ENCODE results near the gene FDXACB1. TPM values are rescaled to one million over a fixed set of nuclear protein-coding genes. Genes with fewer than 3 reads are reported as not detected.

The FDXACB1 gene
- total and polyA plus RNA-seq, 9 of the 15 experiments (the other 6 are each of a cell fraction or from before 2014, with no cell fraction given) = 3.2 to 7.5 (median 5.3) TPM

DNA sequence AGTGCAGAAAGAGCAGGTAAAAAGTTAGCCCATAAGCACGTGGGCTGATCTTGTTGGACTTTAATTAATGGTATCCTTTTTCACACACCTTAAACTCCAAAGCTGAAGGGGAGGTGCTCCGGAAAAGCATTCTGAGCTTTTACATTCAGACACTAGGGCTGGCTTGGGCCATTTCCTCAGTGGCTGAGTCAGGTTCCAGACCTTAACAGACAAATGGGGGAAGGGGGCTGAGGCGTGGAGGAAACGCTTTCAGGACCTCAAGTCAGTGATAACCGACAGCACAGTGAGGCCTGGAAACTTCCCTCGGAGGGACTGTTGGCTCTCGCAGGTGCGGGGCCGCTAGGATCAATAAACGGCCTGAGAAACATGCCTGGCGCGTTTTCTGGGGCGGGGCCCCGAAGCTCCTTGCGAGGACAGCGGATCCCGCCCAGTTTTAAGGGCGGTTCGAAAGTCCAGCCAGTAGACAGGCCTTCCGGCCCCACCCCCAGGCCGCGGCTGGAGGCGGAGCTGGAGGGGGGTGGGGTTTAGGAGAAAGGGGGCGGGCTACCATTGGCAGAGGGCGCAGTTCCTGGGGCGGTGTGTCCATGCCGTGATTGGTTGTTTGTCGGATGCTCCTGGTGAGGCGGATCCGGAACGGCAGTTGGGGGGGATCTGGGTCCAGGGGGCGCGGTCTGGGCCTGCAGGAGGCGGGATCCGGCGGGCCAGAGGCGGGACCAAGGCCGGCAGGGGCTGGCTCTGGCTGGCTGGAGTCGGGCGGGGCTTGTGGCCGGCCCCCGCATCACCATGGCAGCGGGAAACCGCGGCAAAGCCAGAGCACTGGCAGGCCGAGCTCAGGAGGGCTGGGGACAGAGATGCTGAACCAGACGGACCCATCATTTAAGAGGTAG is 47.8 kb upstream of the FDXACB1 start (continued):
- TF ChIP-seq, protein P1, sequence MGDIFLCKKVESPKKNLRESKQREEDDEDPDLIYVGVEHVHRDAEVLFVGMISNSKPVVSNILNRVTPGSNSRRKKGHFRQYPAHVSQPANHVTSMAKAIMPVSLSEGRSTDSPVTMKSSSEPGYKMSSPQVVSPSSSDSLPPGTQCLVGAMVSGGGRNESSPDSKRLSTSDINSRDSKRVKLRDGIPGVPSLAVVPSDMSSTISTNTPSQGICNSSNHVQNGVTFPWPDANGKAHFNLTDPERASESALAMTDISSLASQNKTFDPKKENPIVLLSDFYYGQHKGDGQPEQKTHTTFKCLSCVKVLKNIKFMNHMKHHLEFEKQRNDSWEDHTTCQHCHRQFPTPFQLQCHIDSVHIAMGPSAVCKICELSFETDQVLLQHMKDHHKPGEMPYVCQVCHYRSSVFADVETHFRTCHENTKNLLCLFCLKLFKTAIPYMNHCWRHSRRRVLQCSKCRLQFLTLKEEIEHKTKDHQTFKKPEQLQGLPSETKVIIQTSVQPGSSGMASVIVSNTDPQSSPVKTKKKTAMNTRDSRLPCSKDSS (IDR thresholded peaks at IDR 0.05; ENCODE audit: low read depth, partially characterized antibody) = no peak
- no peak for TF ChIP-seq NCOA6 (IDR thresholded peaks at IDR 0.05)
- peak in 1 of 2 experiments; percentile 59; a peak in 2 of 4 replicates for TF ChIP-seq TRIM24 (IDR thresholded peaks at IDR 0.05)
- TF ChIP-seq SP1 (CRISPR knock-in tag; IDR thresholded peaks at IDR 0.05) = peak; percentile 66
- TF ChIP-seq, protein P2, sequence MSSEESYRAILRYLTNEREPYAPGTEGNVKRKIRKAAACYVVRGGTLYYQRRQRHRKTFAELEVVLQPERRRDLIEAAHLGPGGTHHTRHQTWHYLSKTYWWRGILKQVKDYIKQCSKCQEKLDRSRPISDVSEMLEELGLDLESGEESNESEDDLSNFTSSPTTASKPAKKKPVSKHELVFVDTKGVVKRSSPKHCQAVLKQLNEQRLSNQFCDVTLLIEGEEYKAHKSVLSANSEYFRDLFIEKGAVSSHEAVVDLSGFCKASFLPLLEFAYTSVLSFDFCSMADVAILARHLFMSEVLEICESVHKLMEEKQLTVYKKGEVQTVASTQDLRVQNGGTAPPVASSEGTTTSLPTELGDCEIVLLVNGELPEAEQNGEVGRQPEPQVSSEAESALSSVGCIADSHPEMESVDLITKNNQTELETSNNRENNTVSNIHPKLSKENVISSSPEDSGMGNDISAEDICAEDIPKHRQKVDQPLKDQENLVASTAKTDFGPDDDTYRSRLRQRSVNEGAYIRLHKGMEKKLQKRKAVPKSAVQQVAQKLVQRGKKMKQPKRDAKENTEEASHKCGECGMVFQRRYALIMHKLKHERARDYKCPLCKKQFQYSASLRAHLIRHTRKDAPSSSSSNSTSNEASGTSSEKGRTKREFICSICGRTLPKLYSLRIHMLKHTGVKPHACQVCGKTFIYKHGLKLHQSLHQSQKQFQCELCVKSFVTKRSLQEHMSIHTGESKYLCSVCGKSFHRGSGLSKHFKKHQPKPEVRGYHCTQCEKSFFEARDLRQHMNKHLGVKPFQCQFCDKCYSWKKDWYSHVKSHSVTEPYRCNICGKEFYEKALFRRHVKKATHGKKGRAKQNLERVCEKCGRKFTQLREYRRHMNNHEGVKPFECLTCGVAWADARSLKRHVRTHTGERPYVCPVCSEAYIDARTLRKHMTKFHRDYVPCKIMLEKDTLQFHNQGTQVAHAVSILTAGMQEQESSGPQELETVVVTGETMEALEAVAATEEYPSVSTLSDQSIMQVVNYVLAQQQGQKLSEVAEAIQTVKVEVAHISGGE (CRISPR knock-in tag; IDR thresholded peaks at IDR 0.05) = peak in 1 of 3 experiments; percentile 58; a peak in 1 of 6 replicates
- no peak for TF ChIP-seq ZNF311 (CRISPR knock-in tag; IDR thresholded peaks at IDR 0.05)
- TF ChIP-seq, protein P3, sequence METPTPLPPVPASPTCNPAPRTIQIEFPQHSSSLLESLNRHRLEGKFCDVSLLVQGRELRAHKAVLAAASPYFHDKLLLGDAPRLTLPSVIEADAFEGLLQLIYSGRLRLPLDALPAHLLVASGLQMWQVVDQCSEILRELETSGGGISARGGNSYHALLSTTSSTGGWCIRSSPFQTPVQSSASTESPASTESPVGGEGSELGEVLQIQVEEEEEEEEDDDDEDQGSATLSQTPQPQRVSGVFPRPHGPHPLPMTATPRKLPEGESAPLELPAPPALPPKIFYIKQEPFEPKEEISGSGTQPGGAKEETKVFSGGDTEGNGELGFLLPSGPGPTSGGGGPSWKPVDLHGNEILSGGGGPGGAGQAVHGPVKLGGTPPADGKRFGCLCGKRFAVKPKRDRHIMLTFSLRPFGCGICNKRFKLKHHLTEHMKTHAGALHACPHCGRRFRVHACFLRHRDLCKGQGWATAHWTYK (CRISPR knock-in tag; IDR thresholded peaks at IDR 0.05) = peak; percentile 59; the same call in 1 of the 2 replicates
- no peak for TF ChIP-seq ZNF224 (CRISPR knock-in tag; IDR thresholded peaks at IDR 0.05)
- TF ChIP-seq, protein P4, sequence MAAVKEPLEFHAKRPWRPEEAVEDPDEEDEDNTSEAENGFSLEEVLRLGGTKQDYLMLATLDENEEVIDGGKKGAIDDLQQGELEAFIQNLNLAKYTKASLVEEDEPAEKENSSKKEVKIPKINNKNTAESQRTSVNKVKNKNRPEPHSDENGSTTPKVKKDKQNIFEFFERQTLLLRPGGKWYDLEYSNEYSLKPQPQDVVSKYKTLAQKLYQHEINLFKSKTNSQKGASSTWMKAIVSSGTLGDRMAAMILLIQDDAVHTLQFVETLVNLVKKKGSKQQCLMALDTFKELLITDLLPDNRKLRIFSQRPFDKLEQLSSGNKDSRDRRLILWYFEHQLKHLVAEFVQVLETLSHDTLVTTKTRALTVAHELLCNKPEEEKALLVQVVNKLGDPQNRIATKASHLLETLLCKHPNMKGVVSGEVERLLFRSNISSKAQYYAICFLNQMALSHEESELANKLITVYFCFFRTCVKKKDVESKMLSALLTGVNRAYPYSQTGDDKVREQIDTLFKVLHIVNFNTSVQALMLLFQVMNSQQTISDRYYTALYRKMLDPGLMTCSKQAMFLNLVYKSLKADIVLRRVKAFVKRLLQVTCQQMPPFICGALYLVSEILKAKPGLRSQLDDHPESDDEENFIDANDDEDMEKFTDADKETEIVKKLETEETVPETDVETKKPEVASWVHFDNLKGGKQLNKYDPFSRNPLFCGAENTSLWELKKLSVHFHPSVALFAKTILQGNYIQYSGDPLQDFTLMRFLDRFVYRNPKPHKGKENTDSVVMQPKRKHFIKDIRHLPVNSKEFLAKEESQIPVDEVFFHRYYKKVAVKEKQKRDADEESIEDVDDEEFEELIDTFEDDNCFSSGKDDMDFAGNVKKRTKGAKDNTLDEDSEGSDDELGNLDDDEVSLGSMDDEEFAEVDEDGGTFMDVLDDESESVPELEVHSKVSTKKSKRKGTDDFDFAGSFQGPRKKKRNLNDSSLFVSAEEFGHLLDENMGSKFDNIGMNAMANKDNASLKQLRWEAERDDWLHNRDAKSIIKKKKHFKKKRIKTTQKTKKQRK (IDR thresholded peaks at IDR 0.05; ENCODE audit: borderline replicate concordance, low read depth, low read length) = no peak
- TF ChIP-seq SMAD1 (IDR thresholded peaks at IDR 0.05; ENCODE audit: low read depth, low read length, partially characterized antibody) = peak; percentile 83
- peak; percentile 49 for TF ChIP-seq FOS (IDR thresholded peaks at IDR 0.05; ENCODE audit: extremely low read depth, insufficient read length)
- no peak for TF ChIP-seq HNRNPK (IDR thresholded peaks at IDR 0.05; ENCODE audit: low read depth, low read length, poor library complexity, severe bottlenecking)
- TF ChIP-seq SLC30A9 (CRISPR knock-in tag; IDR thresholded peaks at IDR 0.05) = no peak
- TF ChIP-seq ZNF445 (CRISPR knock-in tag; IDR thresholded peaks at IDR 0.05; ENCODE audit: low read depth) = no peak
- no peak for TF ChIP-seq TAF9B (IDR thresholded peaks at IDR 0.05; ENCODE audit: partially characterized antibody)

Data from K562 (cell line).